ENCODE measurements around the gene VIPR1.

Gene VIPR1

GRCh38 chr3:42513521-42513920 lies 11.1 kb downstream of the VIPR1 start:
- Mint-ChIP-seq H3K27me3 (peaks cover 15% of the 10 kb centered on the region), H3K4me1 (no peaks in the 10 kb centered on the region), H3K9me3 (no peaks in the 10 kb centered on the region), H3K27ac (no peak overlapping the region), H3K36me3 (no peaks in the 10 kb centered on the region), H3K4me3 (no peak overlapping the region)
- ATAC-seq, result no peak

GRCh38 chr3:42514876-42515275 lies 12.4 kb downstream of the VIPR1 start:
- Mint-ChIP-seq H3K27ac (no peak overlapping the region), H3K4me3 (no peak overlapping the region), H3K36me3 (no peaks in the 10 kb centered on the region), H3K4me1 (no peaks in the 10 kb centered on the region), H3K9me3 (no peaks in the 10 kb centered on the region), H3K27me3 (peaks cover 9% of the 10 kb centered on the region)
- no peak for ATAC-seq

GRCh38 chr3:42515391-42515916 lies 13.0 kb downstream of the VIPR1 start:
- Mint-ChIP-seq H3K9me3 (no peaks in the 10 kb centered on the region), H3K4me3 (no peak overlapping the region), H3K4me1 (no peaks in the 10 kb centered on the region), H3K27me3 (peaks cover 9% of the 10 kb centered on the region), H3K27ac (no peak overlapping the region), H3K36me3 (no peaks in the 10 kb centered on the region)
- ATAC-seq, result no peak

GRCh38 chr3:42515976-42516375 lies 13.5 kb downstream of the VIPR1 start:
- H3K4me1 Mint-ChIP-seq, result no peaks in the 10 kb centered on the region
- no peak overlapping the region for H3K27ac Mint-ChIP-seq
- peaks cover 9% of the 10 kb centered on the region for H3K27me3 Mint-ChIP-seq
- H3K36me3 Mint-ChIP-seq, result no peaks in the 10 kb centered on the region
- H3K4me3 Mint-ChIP-seq, result no peak overlapping the region
- no peaks in the 10 kb centered on the region for H3K9me3 Mint-ChIP-seq
- ATAC-seq, result no peak

GRCh38 chr3:42516443-42516842 lies 14.0 kb downstream of the VIPR1 start:
- no peak for ATAC-seq
- Mint-ChIP-seq H3K36me3 (no peaks in the 10 kb centered on the region), H3K27me3 (peaks cover 9% of the 10 kb centered on the region), H3K9me3 (no peaks in the 10 kb centered on the region), H3K4me1 (no peaks in the 10 kb centered on the region), H3K4me3 (no peak overlapping the region), H3K27ac (no peak overlapping the region)

- Mint-ChIP-seq H3K9me3 (no peaks in the 10 kb centered on the region), H3K4me1 (no peaks in the 10 kb centered on the region), H3K4me3 (no peak overlapping the region), H3K36me3 (no peaks in the 10 kb centered on the region), H3K27ac (no peak overlapping the region), H3K27me3 (peaks cover 9% of the 10 kb centered on the region)
- no peak for ATAC-seq
Observed at GRCh38 chr3:42517117-42517516, 14.7 kb downstream of the VIPR1 start.

- no peaks in the 10 kb centered on the region for H3K27me3 Mint-ChIP-seq
- no peak for ATAC-seq
- no peak overlapping the region for H3K4me3 Mint-ChIP-seq
- no peak overlapping the region for H3K27ac Mint-ChIP-seq
- no peaks in the 10 kb centered on the region for H3K36me3 Mint-ChIP-seq
- H3K4me1 Mint-ChIP-seq, result no peaks in the 10 kb centered on the region
- H3K9me3 Mint-ChIP-seq, result no peaks in the 10 kb centered on the region
Observed at GRCh38 chr3:42518800-42519567, 16.5 kb downstream of the VIPR1 start.

GRCh38 chr3:42519568-42519962 lies 17.1 kb downstream of the VIPR1 start:
- no peak for ATAC-seq
- Mint-ChIP-seq H3K27me3 (no peaks in the 10 kb centered on the region), H3K4me3 (no peak overlapping the region), H3K4me1 (no peaks in the 10 kb centered on the region), H3K36me3 (no peaks in the 10 kb centered on the region), H3K27ac (no peak overlapping the region), H3K9me3 (no peaks in the 10 kb centered on the region)

- H3K9me3 Mint-ChIP-seq, result no peaks in the 10 kb centered on the region
- H3K27ac Mint-ChIP-seq, result no peak overlapping the region
- no peaks in the 10 kb centered on the region for H3K27me3 Mint-ChIP-seq
- H3K4me3 Mint-ChIP-seq, result no peak overlapping the region
- ATAC-seq, result no peak
- no peaks in the 10 kb centered on the region for H3K4me1 Mint-ChIP-seq
- H3K36me3 Mint-ChIP-seq, result no peaks in the 10 kb centered on the region
Observed at GRCh38 chr3:42520336-42520735, 17.9 kb downstream of the VIPR1 start.

- no peak overlapping the region for H3K27ac Mint-ChIP-seq
- no peaks in the 10 kb centered on the region for H3K9me3 Mint-ChIP-seq
- no peak for ATAC-seq
- no peaks in the 10 kb centered on the region for H3K36me3 Mint-ChIP-seq
- H3K4me3 Mint-ChIP-seq, result no peak overlapping the region
- no peaks in the 10 kb centered on the region for H3K27me3 Mint-ChIP-seq
- no peaks in the 10 kb centered on the region for H3K4me1 Mint-ChIP-seq
Observed at GRCh38 chr3:42520906-42521305, 18.5 kb downstream of the VIPR1 start.

GRCh38 chr3:42524751-42525150 lies 22.3 kb downstream of the VIPR1 start:
- H3K36me3 Mint-ChIP-seq, result no peaks in the 10 kb centered on the region

GRCh38 chr3:42525212-42525611 lies 22.8 kb downstream of the VIPR1 start:
- Mint-ChIP-seq H3K4me1 (peaks cover 11% of the 10 kb centered on the region), H3K36me3 (peaks cover 3% of the 10 kb centered on the region), H3K27ac (no peak overlapping the region), H3K4me3 (no peak overlapping the region), H3K27me3 (no peaks in the 10 kb centered on the region), H3K9me3 (peaks cover 4% of the 10 kb centered on the region)
- no peak for ATAC-seq

More at GRCh38 chr3:42524751-42525150, 22.3 kb downstream of the VIPR1 start:
- no peak overlapping the region for H3K4me3 Mint-ChIP-seq
- no peaks in the 10 kb centered on the region for H3K9me3 Mint-ChIP-seq
- peaks cover 7% of the 10 kb centered on the region for H3K4me1 Mint-ChIP-seq
- H3K27me3 Mint-ChIP-seq, result no peaks in the 10 kb centered on the region
- no peak overlapping the region for H3K27ac Mint-ChIP-seq
- ATAC-seq, result no peak

GRCh38 chr3:42525736-42526345 lies 23.4 kb downstream of the VIPR1 start:
- H3K4me1 Mint-ChIP-seq, result peaks cover 14% of the 10 kb centered on the region
- ATAC-seq, result peak; percentile 40
- H3K27me3 Mint-ChIP-seq, result no peaks in the 10 kb centered on the region
- H3K36me3 Mint-ChIP-seq, result peaks cover 6% of the 10 kb centered on the region
- H3K4me3 Mint-ChIP-seq, result no peak overlapping the region
- H3K27ac Mint-ChIP-seq, result no peak overlapping the region
- peaks cover 6% of the 10 kb centered on the region for H3K9me3 Mint-ChIP-seq

- H3K36me3 Mint-ChIP-seq, result peaks cover 6% of the 10 kb centered on the region
- H3K9me3 Mint-ChIP-seq, result peaks cover 6% of the 10 kb centered on the region
- no peaks in the 10 kb centered on the region for H3K27me3 Mint-ChIP-seq
- no peak for ATAC-seq
- peaks cover 14% of the 10 kb centered on the region for H3K4me1 Mint-ChIP-seq
- H3K4me3 Mint-ChIP-seq, result no peak overlapping the region
- no peak overlapping the region for H3K27ac Mint-ChIP-seq
Observed at GRCh38 chr3:42526616-42527367, 24.3 kb downstream of the VIPR1 start.

- Mint-ChIP-seq H3K27ac (no peak overlapping the region), H3K36me3 (peaks cover 6% of the 10 kb centered on the region), H3K4me3 (no peak overlapping the region), H3K27me3 (no peaks in the 10 kb centered on the region), H3K9me3 (peaks cover 6% of the 10 kb centered on the region), H3K4me1 (peaks cover 14% of the 10 kb centered on the region)
- no peak for ATAC-seq
Observed at GRCh38 chr3:42527368-42527917, 25.0 kb downstream of the VIPR1 start.

Measured in stimulated activated memory B cell treated with anti-CD40 and anti-IgM and Interleukin-4, amounts not matched to agents 10 μg/mL and 1 μg/mL and 100 μg/mL, for 72 hours (primary cell).